Measurements from ENCODE around the gene VPS26C. TPM values are rescaled to one million over a fixed set of nuclear protein-coding genes. Genes with fewer than 3 reads are reported as not detected.

The VPS26C gene
- total and polyA plus RNA-seq, 2 of the 13 experiments (the other 11 are each of a cell fraction or from before 2014, with no cell fraction given) = 30.3 to 39.7 TPM

DNA sequence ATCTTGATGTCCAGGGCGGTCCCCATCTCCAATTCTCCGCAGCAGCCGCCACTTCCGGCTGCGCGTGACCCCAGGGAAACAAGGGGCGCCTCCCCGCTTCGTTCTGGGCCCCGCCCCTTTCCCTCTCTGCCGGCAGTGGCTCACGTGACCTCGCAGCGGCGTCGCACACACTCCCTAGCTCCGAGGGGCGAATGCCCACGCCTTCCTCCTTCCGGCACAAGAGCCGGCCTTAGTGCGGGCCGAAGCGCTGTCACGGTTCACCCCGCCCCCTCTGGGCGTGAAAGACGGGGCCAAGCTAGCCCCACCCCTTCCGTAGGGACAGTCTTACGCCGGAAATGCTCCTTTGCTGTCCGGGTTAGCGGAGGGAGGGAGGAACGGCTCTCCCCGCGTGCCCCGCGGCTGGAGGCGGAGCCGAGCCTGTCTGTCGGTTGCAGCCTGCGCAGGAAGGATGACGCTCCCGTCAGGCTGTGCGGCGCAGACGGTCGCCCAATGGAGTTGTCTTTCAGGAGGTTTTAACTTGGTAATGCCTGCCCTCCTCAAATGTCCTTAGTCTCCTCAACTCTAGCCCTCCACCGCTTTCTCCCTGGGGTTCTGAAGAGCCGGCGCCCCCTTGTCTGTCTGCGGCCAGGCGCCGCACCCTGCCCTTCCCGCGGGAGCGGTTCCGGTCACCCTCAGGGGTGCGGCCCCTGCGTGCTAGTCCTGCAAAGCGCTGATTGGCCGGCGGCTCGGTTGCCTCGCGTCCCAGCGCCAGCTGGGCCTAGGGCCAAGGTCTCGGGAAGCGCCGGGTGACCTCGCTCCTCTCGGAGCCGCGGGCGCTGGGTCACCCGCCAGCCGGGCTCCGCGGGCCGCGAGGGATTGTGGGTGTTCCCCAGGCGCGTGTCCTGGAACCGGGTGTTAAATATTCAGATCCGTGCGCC is at the start of gene VPS26C (continued):
- peak; percentile 61 for TF ChIP-seq FOXP4 (CRISPR knock-in tag; IDR thresholded peaks at IDR 0.05)
- 0 out of 2 replicates have a peak, but pooled peaks have one; percentile 14 for TF ChIP-seq IRX3 (CRISPR knock-in tag; IDR thresholded peaks at IDR 0.05; ENCODE audit: borderline replicate concordance, low read depth)
- TF ChIP-seq KMT2B (CRISPR knock-in tag; IDR thresholded peaks at IDR 0.05) = peak; percentile 88
- no peak for TF ChIP-seq GTF2F1 (IDR thresholded peaks at IDR 0.05; ENCODE audit: low read length)
- no peak for TF ChIP-seq CENPX (CRISPR knock-in tag; IDR thresholded peaks at IDR 0.05)
- TF ChIP-seq, protein P1, sequence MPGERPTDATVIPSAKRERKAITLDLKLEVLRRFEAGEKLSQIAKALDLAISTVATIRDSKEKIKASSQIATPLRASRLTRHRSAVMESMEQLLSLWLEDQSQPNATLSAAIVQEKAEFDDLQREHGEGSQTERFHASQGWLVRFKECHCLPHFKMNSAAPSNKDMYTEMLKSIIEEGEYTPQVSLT (CRISPR knock-in tag; IDR thresholded peaks at IDR 0.05; ENCODE audit: borderline replicate concordance, low read depth) = no peak
- no peak; the same call in 1 of the 2 replicates for TF ChIP-seq TARDBP (CRISPR knock-in tag; IDR thresholded peaks at IDR 0.05)
- TF ChIP-seq ZNF580 (CRISPR knock-in tag; IDR thresholded peaks at IDR 0.05; ENCODE audit: borderline replicate concordance, low read depth) = peak; percentile 56; the same call in 1 of the 2 replicates
- no peak; the same call in 1 of the 2 replicates for TF ChIP-seq ZNF891 (CRISPR knock-in tag; IDR thresholded peaks at IDR 0.05)
- peak; percentile 87 for TF ChIP-seq HNF1B (CRISPR knock-in tag; IDR thresholded peaks at IDR 0.05)
- TF ChIP-seq ZNF367 (CRISPR knock-in tag; IDR thresholded peaks at IDR 0.05; ENCODE audit: borderline replicate concordance) = no peak
- no peak for TF ChIP-seq ZNF280B (CRISPR knock-in tag; IDR thresholded peaks at IDR 0.05; ENCODE audit: borderline replicate concordance)
- TF ChIP-seq ISX (CRISPR knock-in tag; conservative IDR thresholded peaks at IDR 0.05) = no peak
- peak; percentile 85; the same call in 1 of the 2 replicates for TF ChIP-seq CBFB (CRISPR knock-in tag; IDR thresholded peaks at IDR 0.05)
- no peak for TF ChIP-seq KAT2B (IDR thresholded peaks at IDR 0.05; ENCODE audit: borderline replicate concordance, low read depth, low read length)
- peak; percentile 12; the same call in 1 of the 2 replicates for TF ChIP-seq ZXDC (CRISPR knock-in tag; IDR thresholded peaks at IDR 0.05)
- no peak for TF ChIP-seq ZMAT5 (CRISPR knock-in tag; IDR thresholded peaks at IDR 0.05; ENCODE audit: borderline replicate concordance, low read depth)
- TF ChIP-seq CREB1 (IDR thresholded peaks at IDR 0.05) = peak; percentile 64
- TF ChIP-seq CREB1 (CRISPR knock-in tag; IDR thresholded peaks at IDR 0.05) = peak; percentile 81

Data from HepG2 (cell line).